Keratinocyte (primary cell): ENCODE results near the gene KCNIP3.

Experiments used
- EZH2 ChIP-seq: IDR thresholded peaks from one replicate; pipeline ENCODE4 v1.6.1; 2012; ENCODE audit warnings: inconsistent platforms, mild to moderate bottlenecking, low read length, moderate library complexity
- TF ChIP-seq, protein P1 (sequence below), 3 experiments: IDR thresholded peaks in 1 of 3; conservative IDR thresholded peaks in 1 of 3; optimal IDR thresholded peaks in 1 of 3; 2 replicates in 2 of 3; 3 replicates in 1 of 3; pipeline versions ENCODE3 to v1.5.1; 2011; ENCODE audit warnings: low read length in 3 of 3, mild to moderate bottlenecking in 3 of 3, moderate library complexity in 2 of 3, control low read depth in 1 of 3, inconsistent platforms in 1 of 3; ENCODE audit not compliant: insufficient read depth in 2 of 3; ENCODE audit errors: extremely low read depth in 1 of 3

DNA sequence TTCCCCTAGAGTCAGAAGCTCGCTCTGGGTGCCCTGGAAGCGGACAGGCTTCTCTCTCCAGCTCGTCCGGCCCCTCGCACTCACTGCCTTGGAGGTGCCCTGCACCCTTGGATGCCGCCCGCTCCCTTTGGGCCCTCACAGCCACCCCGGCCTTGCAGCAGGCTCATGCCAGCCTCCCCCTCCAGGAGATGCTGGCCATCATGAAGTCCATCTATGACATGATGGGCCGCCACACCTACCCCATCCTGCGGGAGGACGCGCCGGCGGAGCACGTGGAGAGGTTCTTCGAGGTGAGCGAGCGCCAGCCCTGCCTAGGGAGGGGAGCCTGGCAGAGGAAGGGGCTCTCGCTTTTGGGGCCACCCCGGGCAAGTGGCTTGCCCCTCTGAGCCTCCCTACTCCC is 85.0 kb downstream of the KCNIP3 start:
- TF ChIP-seq, protein P1, sequence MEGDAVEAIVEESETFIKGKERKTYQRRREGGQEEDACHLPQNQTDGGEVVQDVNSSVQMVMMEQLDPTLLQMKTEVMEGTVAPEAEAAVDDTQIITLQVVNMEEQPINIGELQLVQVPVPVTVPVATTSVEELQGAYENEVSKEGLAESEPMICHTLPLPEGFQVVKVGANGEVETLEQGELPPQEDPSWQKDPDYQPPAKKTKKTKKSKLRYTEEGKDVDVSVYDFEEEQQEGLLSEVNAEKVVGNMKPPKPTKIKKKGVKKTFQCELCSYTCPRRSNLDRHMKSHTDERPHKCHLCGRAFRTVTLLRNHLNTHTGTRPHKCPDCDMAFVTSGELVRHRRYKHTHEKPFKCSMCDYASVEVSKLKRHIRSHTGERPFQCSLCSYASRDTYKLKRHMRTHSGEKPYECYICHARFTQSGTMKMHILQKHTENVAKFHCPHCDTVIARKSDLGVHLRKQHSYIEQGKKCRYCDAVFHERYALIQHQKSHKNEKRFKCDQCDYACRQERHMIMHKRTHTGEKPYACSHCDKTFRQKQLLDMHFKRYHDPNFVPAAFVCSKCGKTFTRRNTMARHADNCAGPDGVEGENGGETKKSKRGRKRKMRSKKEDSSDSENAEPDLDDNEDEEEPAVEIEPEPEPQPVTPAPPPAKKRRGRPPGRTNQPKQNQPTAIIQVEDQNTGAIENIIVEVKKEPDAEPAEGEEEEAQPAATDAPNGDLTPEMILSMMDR (optimal IDR thresholded peaks at IDR 0.05 in 1 of 3, IDR thresholded peaks at IDR 0.05 in 1 of 3, conservative IDR thresholded peaks at IDR 0.05 in 1 of 3; ENCODE audit: extremely low read depth in 1 of 3, insufficient read depth in 2 of 3, low read length in 3 of 3): no peak
- TF ChIP-seq EZH2: no peak
